ENCODE data around the gene DRAXIN. TPM values are rescaled to one million over a fixed set of nuclear protein-coding genes. Genes with fewer than 3 reads are reported as not detected.

Gene DRAXIN
- total RNA-seq, 4 donors from 2014 or later, result not detected

GRCh38 chr1:11691928-11692711, 610 bp downstream of the DRAXIN start:
- H3K27ac ChIP-seq, result no peak overlapping the region
- intact Hi-C loops (cut with DNase I; ENCODE audit: low total_unique reads), result no loop called here
- DNase-seq (no peak), ATAC-seq (no peak)
- H3K36me3 ChIP-seq, result no peaks in the 10 kb centered on the region
- TF ChIP-seq CTCF (IDR thresholded peaks at IDR 0.05 in 4 of 5, conservative IDR thresholded peaks at IDR 0.05 in 1 of 5) (no peak), POLR2A (IDR thresholded peaks at IDR 0.05) (no peak)
- no peaks in the 10 kb centered on the region for H3K9me3 ChIP-seq
- peaks cover 46 to 64% (median 51%) of the 10 kb centered on the region in 3 donors for H3K27me3 ChIP-seq
- in situ Hi-C loops (cut with MboI; ENCODE audit: low sequenced_read_pairs in 4 of 4), result no loop called here
- no peak overlapping the region for H3K4me3 ChIP-seq
- peaks cover 0 to 7% of the 10 kb centered on the region in 2 donors for H3K4me1 ChIP-seq

- Histone ChIP-seq H3K27ac (no peak overlapping the region), H3K27me3 (peaks cover 46 to 62% (median 52%) of the 10 kb centered on the region in 3 donors), H3K4me3 (no peak overlapping the region), H3K9me3 (no peaks in the 10 kb centered on the region), H3K4me1 (peaks cover 0 to 7% of the 10 kb centered on the region in 2 donors), H3K36me3 (no peaks in the 10 kb centered on the region)
- no peak for TF ChIP-seq POLR2A (IDR thresholded peaks at IDR 0.05)
- TF ChIP-seq CTCF (IDR thresholded peaks at IDR 0.05 in 4 of 5, conservative IDR thresholded peaks at IDR 0.05 in 1 of 5), result no peak
- in situ Hi-C loops (cut with MboI; ENCODE audit: low sequenced_read_pairs in 4 of 4), result no loop called here
- DNase-seq (no peak), ATAC-seq (peak in 1 of 2 donors; percentile 14)
- intact Hi-C loops (cut with DNase I; ENCODE audit: low total_unique reads), result no loop called here
These were observed 1.6 kb downstream of the DRAXIN start for GRCh38 chr1:11693024-11693590.

GRCh38 chr1:11693917-11694316, 2.4 kb downstream of the DRAXIN start:
- H3K27ac ChIP-seq, result no peak overlapping the region
- H3K9me3 ChIP-seq, result no peaks in the 10 kb centered on the region
- peaks cover 0 to 7% of the 10 kb centered on the region in 2 donors for H3K4me1 ChIP-seq
- no peak overlapping the region for H3K4me3 ChIP-seq
- H3K36me3 ChIP-seq, result no peaks in the 10 kb centered on the region
- H3K27me3 ChIP-seq, result peaks cover 48 to 60% (median 51%) of the 10 kb centered on the region in 3 donors
- intact Hi-C loops (cut with DNase I; ENCODE audit: low total_unique reads), result no loop called here
- DNase-seq (no peak), ATAC-seq (no peak)
- no peak for TF ChIP-seq CTCF (IDR thresholded peaks at IDR 0.05 in 4 of 5, conservative IDR thresholded peaks at IDR 0.05 in 1 of 5)
- in situ Hi-C loops (cut with MboI; ENCODE audit: low sequenced_read_pairs in 4 of 4), result no loop called here

GRCh38 chr1:11695861-11696260, 4.4 kb downstream of the DRAXIN start:
- ATAC-seq, result no peak
- H3K27ac ChIP-seq, result no peak overlapping the region
- in situ Hi-C loops (cut with MboI; ENCODE audit: low sequenced_read_pairs in 4 of 4), result no loop called here
- intact Hi-C loops (cut with DNase I; ENCODE audit: low total_unique reads), result no loop called here
- H3K36me3 ChIP-seq, result no peaks in the 10 kb centered on the region
- no peak overlapping the region for H3K4me3 ChIP-seq
- peaks cover 52 to 61% (median 52%) of the 10 kb centered on the region in 3 donors for H3K27me3 ChIP-seq
- TF ChIP-seq POLR2A (IDR thresholded peaks at IDR 0.05), result no peak
- TF ChIP-seq CTCF (IDR thresholded peaks at IDR 0.05 in 4 of 5, conservative IDR thresholded peaks at IDR 0.05 in 1 of 5), result no peak
- peaks cover 0 to 11% of the 10 kb centered on the region in 2 donors for H3K4me1 ChIP-seq
- no peaks in the 10 kb centered on the region for H3K9me3 ChIP-seq
- no peak for DNase-seq
